OCI-LY1 (cell line): ENCODE results near the gene P3H3.

Experiments used
- EZH2 ChIP-seq: fragments of 200-600 bp; sonication (generic), shearing (Covaris generic); IDR thresholded peaks from 2 replicates; pipeline ENCODE4 v1.8.0; 2017; ENCODE audit warnings: borderline replicate concordance, mixed run types, mild to moderate bottlenecking, antibody characterized with exemption, low read length, moderate library complexity, mixed read lengths
- TF ChIP-seq, protein P1 (sequence below): fragments of 200-600 bp; sonication (generic), shearing (Covaris generic); IDR thresholded peaks from 2 replicates; pipeline ENCODE4 v1.5.1; 2017; ENCODE audit warnings: mild to moderate bottlenecking, antibody characterized with exemption, low read length, moderate library complexity, mixed read lengths

DNA sequence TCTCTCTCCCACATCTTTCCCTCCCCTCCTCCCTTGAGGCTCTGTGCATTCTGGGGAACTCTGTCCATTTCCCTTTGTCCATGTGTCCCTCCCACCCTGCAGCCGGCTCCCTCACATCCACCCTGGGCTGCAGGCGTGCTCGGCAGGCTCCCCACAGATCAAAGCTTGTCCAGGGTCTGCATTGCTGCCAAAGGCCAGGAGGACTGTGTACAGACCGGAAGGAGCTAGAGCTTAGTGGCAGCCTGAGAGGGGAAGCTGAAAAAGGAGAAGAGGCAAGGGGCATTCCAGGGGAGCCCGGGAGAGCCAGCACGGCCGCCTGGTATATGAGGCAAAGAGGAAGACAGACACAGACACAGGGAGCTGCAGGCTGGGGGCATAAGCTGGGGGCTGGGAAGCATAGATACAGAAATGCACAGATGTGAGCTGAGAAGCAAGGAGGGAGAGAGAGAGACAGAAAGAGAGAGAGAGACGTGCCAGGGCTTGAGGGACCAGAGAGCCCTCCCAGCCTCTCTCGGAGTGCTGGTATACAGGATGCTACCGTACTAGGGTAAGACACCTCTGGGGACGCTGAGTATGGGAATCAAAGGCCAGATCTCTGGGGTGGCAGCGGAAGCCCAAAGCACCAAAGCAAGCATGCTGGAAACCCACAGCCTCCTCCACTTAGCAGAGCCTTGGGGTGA lies 35.5 kb upstream of the P3H3 start:
- TF ChIP-seq, protein P1, sequence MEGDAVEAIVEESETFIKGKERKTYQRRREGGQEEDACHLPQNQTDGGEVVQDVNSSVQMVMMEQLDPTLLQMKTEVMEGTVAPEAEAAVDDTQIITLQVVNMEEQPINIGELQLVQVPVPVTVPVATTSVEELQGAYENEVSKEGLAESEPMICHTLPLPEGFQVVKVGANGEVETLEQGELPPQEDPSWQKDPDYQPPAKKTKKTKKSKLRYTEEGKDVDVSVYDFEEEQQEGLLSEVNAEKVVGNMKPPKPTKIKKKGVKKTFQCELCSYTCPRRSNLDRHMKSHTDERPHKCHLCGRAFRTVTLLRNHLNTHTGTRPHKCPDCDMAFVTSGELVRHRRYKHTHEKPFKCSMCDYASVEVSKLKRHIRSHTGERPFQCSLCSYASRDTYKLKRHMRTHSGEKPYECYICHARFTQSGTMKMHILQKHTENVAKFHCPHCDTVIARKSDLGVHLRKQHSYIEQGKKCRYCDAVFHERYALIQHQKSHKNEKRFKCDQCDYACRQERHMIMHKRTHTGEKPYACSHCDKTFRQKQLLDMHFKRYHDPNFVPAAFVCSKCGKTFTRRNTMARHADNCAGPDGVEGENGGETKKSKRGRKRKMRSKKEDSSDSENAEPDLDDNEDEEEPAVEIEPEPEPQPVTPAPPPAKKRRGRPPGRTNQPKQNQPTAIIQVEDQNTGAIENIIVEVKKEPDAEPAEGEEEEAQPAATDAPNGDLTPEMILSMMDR = no peak
- TF ChIP-seq EZH2 = no peak
